HG02623 (cell line): ENCODE results near the gene GAL3ST3.

Source experiments
- ATAC-seq: cut with Tn5 transposase; IDR thresholded peaks from one replicate; pipeline ENCODE4 v1.9.1; 2021; ENCODE audit warnings: moderate library complexity; ENCODE audit not compliant: unreplicated experiment

Gene GAL3ST3

DNA sequence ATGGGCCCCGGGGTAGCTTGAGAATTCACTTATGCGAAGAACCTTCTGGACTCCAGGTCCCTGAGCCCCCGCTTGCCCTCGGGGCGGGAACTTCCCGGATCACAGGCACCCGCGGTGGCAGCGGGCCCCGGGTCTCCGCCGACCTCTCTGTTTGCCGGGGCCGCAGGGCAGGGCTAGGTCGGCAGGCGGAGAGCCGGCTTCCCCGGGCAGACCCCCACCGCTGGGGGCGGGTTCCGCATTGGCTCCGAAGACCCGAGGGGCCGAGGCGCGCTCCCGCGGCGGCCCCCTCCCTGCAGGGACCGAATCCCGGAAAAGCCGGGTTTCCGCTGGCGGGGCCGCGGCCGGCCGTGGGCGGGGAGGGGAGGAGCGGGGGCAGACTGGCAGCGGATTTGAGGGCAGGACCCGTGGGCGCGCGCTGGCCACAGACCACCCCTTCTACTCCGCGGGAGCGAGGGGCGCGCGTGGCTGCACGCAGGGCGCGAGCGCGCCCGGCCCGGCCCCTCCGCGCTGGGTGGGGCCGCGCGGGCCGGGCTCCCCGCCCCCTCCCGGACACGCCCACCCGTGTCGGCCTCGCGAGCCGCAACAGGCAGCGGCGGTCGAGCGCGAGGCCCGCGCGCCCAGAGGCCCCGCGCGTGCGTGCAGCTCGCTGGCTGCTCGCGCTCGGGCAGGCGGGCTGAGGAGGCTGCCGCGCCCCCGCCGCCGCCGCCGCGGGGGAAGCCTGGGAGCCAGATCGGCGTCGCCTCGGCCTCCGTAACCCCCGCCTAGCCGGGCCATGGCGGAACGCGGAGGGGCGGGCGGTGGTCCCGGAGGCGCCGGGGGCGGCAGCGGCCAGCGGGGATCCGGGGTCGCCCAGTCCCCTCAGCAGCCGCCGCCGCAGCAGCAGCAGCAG lies 21.0 kb upstream of the GAL3ST3 start, which contains the start of gene PACS1:
PACS1 (plus strand) TSS at position 558 of the 889 bp plus-strand sequence; CDS start at position 773, 215 bp downstream.
- ATAC-seq, result peak; percentile 50

DNA sequence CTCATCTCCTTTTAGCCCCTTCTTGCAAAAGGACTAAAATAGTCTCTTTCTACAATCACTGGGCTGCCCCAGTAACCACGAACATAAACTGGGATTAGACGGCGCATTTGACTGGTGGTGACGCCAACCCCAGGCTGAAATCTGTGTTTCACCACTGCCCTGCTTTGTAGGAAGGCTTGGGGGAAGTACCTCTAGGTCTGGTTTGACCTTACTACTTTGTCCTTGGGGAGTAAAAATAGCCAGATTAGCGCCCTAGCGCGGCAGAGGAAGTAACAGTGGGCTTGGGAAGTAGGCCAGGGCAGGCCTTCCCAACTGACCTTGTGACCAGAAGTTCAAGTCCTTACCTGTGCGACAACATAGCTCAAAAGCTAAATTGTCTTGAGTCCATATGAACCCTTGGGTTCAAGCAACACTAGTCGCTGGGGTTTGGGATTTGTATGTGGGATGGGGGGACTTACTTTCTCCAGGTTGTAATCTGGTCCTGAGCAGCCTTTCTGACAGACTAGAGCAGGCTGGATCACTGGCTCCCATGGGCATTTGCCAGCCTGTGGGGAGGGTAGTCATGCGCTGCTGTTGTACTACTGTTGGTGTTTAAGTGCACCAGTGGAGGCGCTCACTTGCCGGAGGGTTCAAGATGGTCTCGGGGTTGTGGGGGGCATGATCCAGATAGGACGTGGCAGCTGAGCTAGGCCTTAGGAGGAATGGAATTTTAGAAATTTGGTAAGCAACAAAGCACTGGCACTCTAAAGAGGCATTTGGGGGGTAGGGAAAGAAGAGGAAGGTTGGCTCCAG lies 20.2 kb upstream of the GAL3ST3 start:
- ATAC-seq, result no peak

- no peak for ATAC-seq
Observed at GRCh38 chr11:66068154-66068821, 19.3 kb upstream of the GAL3ST3 start.

GRCh38 chr11:66067640-66068039 lies 18.7 kb upstream of the GAL3ST3 start:
- no peak for ATAC-seq

DNA sequence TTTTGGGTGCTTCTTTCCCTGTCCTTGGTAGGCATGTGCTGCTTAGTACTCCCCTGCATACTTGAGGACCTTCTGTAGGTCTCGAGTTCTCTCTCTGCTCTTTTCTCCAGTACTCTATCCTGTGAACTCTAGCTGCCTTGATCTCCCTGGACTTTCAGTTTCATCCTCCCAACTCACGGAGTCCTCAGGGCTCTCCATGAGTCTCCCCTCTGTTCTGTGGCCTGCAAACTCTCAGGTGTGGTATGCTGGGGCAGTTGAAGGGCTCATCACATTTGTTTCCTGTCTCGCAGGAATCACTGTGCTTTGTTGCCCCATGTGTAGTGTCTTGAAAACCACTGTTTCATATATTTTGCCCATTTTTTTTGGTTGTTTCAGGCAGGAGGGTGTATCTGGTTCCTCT lies 17.8 kb upstream of the GAL3ST3 start:
- no peak for ATAC-seq

DNA sequence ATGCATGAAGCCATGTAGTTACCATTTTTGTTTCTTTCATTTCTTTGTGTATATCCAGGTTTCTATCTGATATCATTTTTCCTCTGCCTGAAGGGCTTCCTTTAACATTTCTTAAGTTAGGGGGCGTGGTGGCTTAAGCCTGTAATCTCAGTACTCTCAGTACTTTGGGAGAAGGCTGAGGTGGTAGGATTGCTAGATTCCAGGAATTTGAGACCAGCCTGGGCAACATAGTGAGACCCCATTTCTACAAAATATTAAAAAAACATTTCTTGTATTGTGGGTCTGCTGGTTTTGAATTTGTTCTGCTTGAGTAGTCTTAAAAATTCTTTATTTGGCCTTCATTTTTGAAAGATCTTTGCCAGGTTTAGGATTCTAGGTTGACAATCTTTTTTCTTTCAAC lies 15.6 kb upstream of the GAL3ST3 start:
- no peak for ATAC-seq

- no peak for ATAC-seq
Observed at GRCh38 chr11:66063900-66064299, 14.9 kb upstream of the GAL3ST3 start.

DNA sequence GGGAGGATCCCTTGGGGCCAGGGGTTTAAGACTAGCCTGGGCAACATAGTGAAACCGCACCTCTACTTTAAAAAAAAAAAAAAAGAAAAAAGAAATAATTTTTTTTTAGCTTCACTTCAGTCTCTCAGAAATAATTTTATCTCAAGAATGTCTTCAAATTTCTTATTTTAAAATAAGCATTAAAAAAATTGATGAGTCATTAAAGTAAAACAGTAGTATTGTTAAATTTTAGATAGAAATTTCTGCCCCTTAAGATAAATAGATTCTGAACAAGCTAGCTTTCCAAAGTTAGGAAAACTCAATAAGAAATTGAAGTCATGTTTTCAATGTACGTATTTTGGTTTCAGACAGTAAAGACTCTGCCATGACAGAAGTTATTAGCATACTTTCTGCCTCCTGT lies 13.4 kb upstream of the GAL3ST3 start:
- ATAC-seq, result no peak

DNA sequence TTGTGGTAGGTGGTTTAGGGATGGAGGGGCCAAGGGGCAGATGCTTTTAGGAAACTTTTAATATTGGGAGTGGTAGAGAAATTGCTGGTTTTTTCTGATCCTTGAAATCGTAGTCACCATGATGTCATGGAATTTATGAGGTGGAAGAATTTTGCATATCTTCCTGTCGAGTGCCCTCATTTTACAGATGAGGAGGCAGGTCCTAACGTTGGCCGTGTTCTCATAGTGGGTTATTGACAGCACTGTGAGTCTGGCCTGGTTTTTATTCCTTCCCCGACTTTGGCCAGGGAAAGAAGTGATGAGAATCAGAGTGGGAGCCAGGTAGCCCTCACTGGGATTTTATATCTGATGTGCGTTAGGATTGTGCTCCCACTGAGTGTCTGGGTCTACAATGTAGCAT lies 12.3 kb upstream of the GAL3ST3 start:
- ATAC-seq, result no peak

DNA sequence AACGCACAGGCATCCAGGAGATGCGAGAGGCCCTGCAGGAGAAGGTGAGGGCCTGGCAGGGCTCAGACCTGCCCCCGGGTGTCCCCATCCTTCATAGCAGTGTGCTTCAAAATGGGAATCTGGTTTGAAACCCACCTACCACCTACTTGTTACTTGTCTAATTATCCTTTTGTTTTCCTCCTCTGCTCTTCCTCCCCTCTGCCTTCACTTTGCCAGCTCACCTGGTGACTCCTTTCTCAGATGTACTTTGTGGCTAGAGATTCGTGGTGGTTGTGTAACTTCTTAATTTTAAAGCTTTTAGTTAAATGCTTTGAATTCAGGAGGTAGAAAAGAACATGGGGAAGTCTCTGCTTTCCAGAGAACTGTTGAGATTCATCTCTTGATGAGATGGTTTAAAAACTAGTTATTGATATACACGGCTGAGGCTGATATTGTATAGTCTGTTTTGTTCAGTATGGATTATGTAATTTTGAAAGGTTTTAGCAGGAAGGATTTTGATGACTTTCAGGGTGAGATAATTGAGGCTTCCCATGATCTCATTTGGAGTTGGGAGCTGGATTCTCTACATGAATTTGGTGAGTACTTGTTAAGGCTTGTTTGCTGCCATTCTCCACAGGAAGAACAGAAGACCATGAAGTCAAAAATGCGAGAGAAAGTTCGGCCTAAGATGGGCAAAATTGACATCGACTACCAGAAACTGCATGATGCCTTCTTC lies 11.2 kb upstream of the GAL3ST3 start:
- ATAC-seq, result no peak

GRCh38 chr11:66056501-66056900 lies 7.5 kb upstream of the GAL3ST3 start:
- ATAC-seq, result no peak

- no peak for ATAC-seq
Observed at GRCh38 chr11:66055021-66055420, 6.1 kb upstream of the GAL3ST3 start.

DNA sequence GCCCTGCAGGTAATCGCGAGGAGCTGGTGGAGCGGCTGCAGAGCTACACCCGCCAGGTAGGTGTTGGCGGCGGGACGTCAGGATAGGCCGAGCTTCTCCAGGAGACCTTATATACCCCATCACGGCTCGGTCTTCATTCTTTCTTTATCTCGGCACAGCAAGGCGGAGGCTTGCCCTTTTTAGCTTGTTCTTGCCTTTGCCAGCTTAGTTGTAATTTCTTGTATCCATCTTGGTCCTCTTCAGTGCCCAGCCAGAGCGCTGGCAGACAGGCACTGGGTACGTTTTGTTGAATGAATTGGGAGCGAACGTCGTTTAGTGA lies 3.7 kb upstream of the GAL3ST3 start:
- no peak for ATAC-seq

DNA sequence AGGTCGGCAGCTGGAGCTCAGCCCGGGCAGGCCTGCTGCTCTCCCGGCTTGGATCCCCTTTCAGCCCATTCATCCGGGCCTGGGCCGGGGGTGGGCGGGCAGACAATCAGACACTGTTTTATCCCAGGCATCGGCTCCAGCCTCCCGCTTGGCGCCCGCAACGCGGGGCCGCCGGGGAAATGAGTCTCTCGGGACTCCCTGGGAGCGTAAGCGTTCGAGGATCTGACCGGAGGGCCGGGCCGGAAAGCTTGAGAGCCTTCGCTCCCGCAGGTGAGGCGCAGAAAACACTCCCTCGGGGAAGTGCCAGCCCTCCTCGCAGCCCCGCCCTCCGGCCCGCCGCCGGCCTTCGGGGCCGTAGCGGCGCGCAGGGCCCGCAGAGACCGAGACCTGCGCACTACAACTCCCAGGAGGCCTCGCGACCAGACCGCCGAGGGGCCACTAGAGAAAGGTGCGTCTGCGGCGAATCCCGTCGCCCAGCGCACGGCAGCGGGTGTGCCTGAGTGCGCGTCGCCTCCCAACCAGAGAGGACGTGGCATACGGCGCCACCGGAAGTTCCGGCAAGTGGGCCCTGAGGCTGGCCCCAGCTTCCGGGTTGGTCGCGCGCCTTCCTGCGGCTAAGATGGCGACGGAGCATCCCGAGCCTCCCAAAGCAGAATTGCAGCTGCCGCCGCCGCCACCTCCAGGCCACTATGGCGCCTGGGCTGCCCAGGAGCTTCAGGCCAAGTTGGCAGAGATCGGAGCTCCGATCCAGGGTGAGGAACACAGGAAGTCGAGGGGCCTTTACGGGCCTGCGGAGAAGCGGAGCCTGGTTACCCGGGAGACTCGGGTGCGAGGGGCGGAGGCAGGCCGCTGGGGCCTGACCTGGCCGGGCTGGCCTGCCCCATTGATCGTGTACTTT lies 3.1 kb upstream of the GAL3ST3 start, which contains the start of gene SF3B2:
SF3B2 (plus strand) TSS at position 599 of the 898 bp plus-strand sequence; CDS start at position 620, 21 bp downstream.
- peak; percentile 91 for ATAC-seq

DNA sequence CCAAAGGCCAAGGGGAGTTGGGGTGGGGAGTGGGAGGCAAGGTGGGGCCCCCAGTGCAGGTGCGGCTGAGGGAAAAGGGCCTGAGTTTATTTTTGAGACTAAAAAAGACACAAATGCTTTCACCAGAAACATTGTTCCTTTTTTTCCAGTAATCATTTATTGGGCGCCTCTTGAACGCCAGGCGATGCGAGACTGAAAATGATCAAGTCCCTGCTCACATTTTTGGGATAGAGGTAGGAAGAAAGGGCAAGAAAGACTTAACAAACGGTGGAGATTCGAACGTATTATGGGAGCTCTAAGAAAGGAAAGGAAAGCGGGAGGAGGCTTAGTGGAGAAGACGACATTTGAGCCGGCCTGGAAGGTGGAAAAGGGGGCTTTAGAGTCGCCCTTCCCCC lies 2.4 kb upstream of the GAL3ST3 start:
- no peak for ATAC-seq

- ATAC-seq, result no peak
Observed at GRCh38 chr11:66050581-66051231, 1.7 kb upstream of the GAL3ST3 start.

- ATAC-seq, result no peak
Observed at GRCh38 chr11:66047541-66048365, 1.2 kb downstream of the GAL3ST3 start.

DNA sequence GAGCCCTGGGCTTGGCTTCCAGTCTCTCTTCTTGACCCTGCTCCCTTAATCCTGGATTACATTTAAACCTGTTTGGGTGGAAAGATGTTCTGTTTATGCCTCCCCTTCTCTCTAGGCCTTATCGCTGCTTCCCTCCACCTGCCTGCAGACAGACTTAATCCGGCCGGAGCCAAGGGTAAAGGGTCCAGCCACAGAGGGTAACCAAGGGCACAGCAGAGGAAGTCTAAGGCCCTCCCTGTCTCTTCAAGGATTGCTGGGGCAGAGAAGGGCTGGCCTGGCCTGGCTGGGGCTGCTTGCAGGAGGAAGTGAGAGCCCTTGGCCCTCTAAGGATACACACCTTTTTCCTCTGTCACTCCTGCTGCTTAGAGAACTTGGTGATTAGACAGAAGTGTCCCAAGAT lies 2.1 kb downstream of the GAL3ST3 start:
- no peak for ATAC-seq
